ENCODE results near the gene NAALADL2. TPM values are rescaled to one million over a fixed set of nuclear protein-coding genes. Genes with fewer than 3 reads are reported as not detected.

NAALADL2 gene
- total and polyA plus RNA-seq, 7 donors = 0.56 to 3.3 (median 1.6) TPM

DNA sequence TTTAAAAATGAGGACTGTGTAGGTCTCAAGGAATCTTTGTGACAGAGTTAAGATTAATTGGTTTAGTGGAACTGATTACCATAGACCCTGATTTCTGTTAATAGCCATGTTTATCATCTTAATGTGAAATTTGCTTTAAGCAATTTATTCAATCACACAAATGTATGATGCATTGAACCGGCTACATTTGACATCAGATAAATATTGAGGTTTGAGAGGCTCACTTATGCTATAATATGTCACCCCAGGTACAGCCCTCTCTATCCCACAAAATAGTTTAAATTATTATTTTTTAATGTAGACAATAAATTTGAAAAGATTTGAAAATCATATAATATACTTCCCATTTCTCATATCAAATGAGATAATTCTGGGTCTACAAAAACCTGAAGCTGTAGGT lies 413.3 kb downstream of the NAALADL2 start:
- ATAC-seq = no peak

DNA sequence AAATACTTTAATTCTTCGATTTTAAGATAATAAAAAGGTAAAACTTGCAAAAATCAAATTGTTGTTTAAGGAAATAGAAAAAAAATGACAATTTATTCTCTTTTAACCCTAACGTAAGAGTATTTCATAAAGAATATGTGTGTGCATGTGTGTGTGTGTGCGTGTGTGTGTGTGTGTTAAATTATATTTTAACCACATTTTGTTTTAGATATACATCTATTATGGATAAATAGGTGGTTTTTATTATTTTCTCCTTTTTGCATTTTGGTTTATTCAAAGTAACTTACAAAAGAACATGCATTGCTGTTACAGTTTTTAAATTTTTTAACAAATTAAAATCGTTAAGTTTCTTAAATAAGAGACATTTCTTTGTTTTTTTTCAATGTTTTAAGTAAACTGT lies 414.4 kb downstream of the NAALADL2 start:
- TF ChIP-seq, protein P1, sequence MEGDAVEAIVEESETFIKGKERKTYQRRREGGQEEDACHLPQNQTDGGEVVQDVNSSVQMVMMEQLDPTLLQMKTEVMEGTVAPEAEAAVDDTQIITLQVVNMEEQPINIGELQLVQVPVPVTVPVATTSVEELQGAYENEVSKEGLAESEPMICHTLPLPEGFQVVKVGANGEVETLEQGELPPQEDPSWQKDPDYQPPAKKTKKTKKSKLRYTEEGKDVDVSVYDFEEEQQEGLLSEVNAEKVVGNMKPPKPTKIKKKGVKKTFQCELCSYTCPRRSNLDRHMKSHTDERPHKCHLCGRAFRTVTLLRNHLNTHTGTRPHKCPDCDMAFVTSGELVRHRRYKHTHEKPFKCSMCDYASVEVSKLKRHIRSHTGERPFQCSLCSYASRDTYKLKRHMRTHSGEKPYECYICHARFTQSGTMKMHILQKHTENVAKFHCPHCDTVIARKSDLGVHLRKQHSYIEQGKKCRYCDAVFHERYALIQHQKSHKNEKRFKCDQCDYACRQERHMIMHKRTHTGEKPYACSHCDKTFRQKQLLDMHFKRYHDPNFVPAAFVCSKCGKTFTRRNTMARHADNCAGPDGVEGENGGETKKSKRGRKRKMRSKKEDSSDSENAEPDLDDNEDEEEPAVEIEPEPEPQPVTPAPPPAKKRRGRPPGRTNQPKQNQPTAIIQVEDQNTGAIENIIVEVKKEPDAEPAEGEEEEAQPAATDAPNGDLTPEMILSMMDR (IDR thresholded peaks at IDR 0.05) = no peak

More for the DNA sequence above, 413.3 kb downstream of the NAALADL2 start:
- intact Hi-C loops (cut with DNase I) = no loop called here
- no peaks in the 10 kb centered on the region for H3K9me3 ChIP-seq
- H3K27ac ChIP-seq = no peak overlapping the region
- no peaks in the 10 kb centered on the region for H3K27me3 ChIP-seq (ENCODE audit: insufficient read depth in 3 of 3, low read length in 2 of 3)
- no peak for DNase-seq
- H3K4me3 ChIP-seq = no peak overlapping the region
- TF ChIP-seq, protein P1 (IDR thresholded peaks at IDR 0.05) = no peak
- WGBS, 3 donors = 91 to 100% (median 93%) methylated on average over 1 of the region's 1 CpG
- H3K4me1 ChIP-seq = no peaks in the 10 kb centered on the region
- no peaks in the 10 kb centered on the region for H3K36me3 ChIP-seq (ENCODE audit: insufficient read depth in 1 of 2, low read depth in 1 of 2)

DNA sequence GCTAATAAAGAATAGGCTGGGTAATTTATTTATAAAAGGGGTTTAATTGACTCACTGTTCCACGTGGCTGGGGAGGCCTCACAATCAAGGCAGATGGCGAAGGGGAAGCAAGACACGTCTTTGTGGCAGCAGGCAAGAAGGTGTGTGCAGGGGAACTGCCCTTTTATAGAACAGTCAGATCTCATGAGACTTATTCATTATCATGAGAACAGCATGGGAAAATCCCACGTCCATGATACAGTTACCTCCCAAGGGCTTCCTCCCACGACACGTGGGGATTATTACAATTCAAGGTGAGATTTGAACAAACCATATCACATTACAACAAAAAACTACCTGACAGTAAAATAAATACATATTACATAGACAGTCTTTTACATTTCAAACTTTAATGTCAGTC lies 414.9 kb downstream of the NAALADL2 start:
- H3K9me3 ChIP-seq = no peaks in the 10 kb centered on the region
- no peak overlapping the region for H3K27ac ChIP-seq
- H3K4me3 ChIP-seq = no peak overlapping the region
- H3K4me1 ChIP-seq = no peaks in the 10 kb centered on the region
- DNase-seq = no peak
- 63 to 65% (median 63%) methylated on average over 6 of the region's 6 CpGs for WGBS, 3 donors
- no peaks in the 10 kb centered on the region for H3K27me3 ChIP-seq (ENCODE audit: insufficient read depth in 3 of 3, low read length in 2 of 3)
- TF ChIP-seq, protein P1 (IDR thresholded peaks at IDR 0.05) = no peak
- H3K36me3 ChIP-seq (ENCODE audit: insufficient read depth in 1 of 2, low read depth in 1 of 2) = no peaks in the 10 kb centered on the region
- intact Hi-C loops (cut with DNase I) = no loop called here
- ATAC-seq = no peak

More for the DNA sequence above, 414.4 kb downstream of the NAALADL2 start:
- Histone ChIP-seq H3K9me3 (no peaks in the 10 kb centered on the region), H3K4me1 (no peaks in the 10 kb centered on the region), H3K4me3 (no peak overlapping the region), H3K36me3 (ENCODE audit: insufficient read depth in 1 of 2, low read depth in 1 of 2) (no peaks in the 10 kb centered on the region), H3K27me3 (ENCODE audit: insufficient read depth in 3 of 3, low read length in 2 of 3) (no peaks in the 10 kb centered on the region), H3K27ac (no peak overlapping the region)
- intact Hi-C loops (cut with DNase I) = no loop called here
- ATAC-seq = no peak
- 93 to 98% (median 96%) methylated on average over 4 of the region's 4 CpGs for WGBS, 3 donors
- no peak for DNase-seq

DNA sequence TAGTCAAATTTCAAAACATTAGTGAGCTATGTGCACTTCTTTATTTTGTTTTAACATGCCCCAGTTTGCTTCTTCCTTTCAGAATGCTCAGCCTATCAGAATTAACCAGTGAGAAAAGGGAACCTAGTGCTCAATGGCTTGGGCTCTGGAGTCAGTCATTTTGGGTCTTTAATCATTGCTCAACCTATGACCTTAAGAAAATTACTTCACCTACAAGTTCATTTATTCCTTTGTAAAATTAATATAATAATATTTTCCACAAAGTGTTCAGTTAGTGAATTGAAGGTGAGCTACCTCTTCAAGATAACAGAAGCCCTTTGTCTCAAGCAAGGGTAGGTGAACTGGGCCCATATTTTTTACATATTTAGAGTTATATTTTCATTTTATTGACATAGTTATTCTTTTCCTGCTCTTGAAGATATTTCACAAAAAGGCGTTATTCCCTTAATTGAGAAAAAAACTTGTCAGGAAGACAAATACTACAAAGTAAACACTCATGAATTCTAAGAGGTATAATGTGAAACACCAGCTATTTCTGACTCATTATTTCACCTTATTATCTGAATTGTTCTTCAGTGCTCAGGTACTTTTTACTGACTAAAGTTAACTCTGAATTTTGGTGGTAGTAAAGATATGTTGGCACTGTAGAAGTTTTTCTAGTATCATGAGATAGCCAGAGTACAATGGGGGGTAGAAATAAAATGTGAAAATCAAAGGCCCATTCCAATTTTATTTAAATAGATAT lies 415.5 kb downstream of the NAALADL2 start:
- Histone ChIP-seq H3K36me3 (ENCODE audit: insufficient read depth in 1 of 2, low read depth in 1 of 2) (no peaks in the 10 kb centered on the region), H3K4me1 (no peaks in the 10 kb centered on the region), H3K27me3 (ENCODE audit: insufficient read depth in 3 of 3, low read length in 2 of 3) (no peaks in the 10 kb centered on the region), H3K9me3 (no peaks in the 10 kb centered on the region), H3K27ac (no peak overlapping the region), H3K4me3 (no peak overlapping the region)
- 80 to 88% (median 82%) methylated on average over 1 of the region's 1 CpG for WGBS, 3 donors
- TF ChIP-seq, protein P1 (IDR thresholded peaks at IDR 0.05) = no peak
- no peak for DNase-seq
- ATAC-seq = no peak
- intact Hi-C loops (cut with DNase I) = no loop called here

DNA sequence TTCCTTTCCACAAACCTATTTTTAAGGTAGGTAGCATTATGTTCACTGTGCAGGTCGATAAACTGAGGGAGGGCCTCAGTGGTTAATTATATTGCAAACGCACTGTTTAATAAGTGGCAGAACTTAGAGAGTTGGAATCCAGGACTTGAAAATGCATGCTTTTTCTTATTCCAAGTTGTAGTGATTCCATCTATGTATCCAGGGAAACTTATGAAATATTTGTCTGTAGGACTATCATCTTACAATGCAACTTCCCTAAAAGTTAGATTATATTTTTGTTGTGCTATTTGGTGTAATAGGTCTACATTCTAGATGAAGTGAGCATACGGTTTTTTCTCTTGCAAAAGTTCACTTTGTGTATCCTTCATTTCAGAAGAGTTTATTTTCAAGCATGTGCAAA lies 419.5 kb downstream of the NAALADL2 start:
- Histone ChIP-seq H3K4me1 (no peaks in the 10 kb centered on the region), H3K27ac (no peak overlapping the region), H3K27me3 (ENCODE audit: insufficient read depth in 3 of 3, low read length in 2 of 3) (no peaks in the 10 kb centered on the region), H3K36me3 (ENCODE audit: insufficient read depth in 1 of 2, low read depth in 1 of 2) (no peaks in the 10 kb centered on the region), H3K9me3 (no peaks in the 10 kb centered on the region), H3K4me3 (no peak overlapping the region)
- ATAC-seq (no peak), DNase-seq (no peak)
- intact Hi-C loops (cut with DNase I) = no loop called here
- TF ChIP-seq, protein P1 (IDR thresholded peaks at IDR 0.05) = no peak
- WGBS, 3 donors = 51 to 64% (median 54%) methylated on average over 3 of the region's 3 CpGs

Data from psoas muscle (tissue), 8 donors.